Pancreas (tissue), 10 donors: Measurements from ENCODE around the gene L3MBTL1. TPM values are rescaled to one million over a fixed set of nuclear protein-coding genes. Genes with fewer than 3 reads are reported as not detected.

Source experiments
- ATAC-seq, 4 donors: fragments of 200-7000 bp; cut with Tn5 transposase; one replicate each; pipeline versions ENCODE4 v1.8.0 to v1.9.1; 2020; ENCODE audit warnings: mild to moderate bottlenecking in 4 of 4, moderate library complexity in 4 of 4
- DNase-seq, 6 donors: peaks; one replicate each; pipeline ENCODE4 v3.0.0-alpha.2; 2020
- FAIRE-seq: peaks from 2 replicates; lab custom pipeline; 2012; peaks lifted over from hg19 to GRCh38; lab: Jason Lieb, UNC
- H3K27ac ChIP-seq, 4 donors: fragments of 200-600 bp; sonication (generic); 1 replicate in 3 of 4; 2 replicates in 1 of 4; pipeline versions ENCODE4 v1.5.0 to v1.8.0; 2020
- H3K27me3 ChIP-seq, 4 donors: fragments of 200-600 bp; one replicate each; pipeline ENCODE4 v1.8.0; 2021
- H3K36me3 ChIP-seq, 3 donors: fragments of 200-600 bp; sonication (generic) in 1 of 3; one replicate each; pipeline versions ENCODE4 v1.5.0 to v1.8.0; 2020 to 2021
- H3K4me1 ChIP-seq, 3 donors: fragments of 200-600 bp; one replicate each; pipeline ENCODE4 v1.8.0; 2021
- H3K4me3 ChIP-seq, 4 donors: fragments of 200-600 bp; sonication (generic) in 2 of 4; one replicate each; pipeline versions ENCODE4 v1.5.0 to v1.8.0; 2020 to 2021
- H3K9me3 ChIP-seq, 4 donors: fragments of 200-600 bp; one replicate each; pipeline ENCODE4 v1.8.0; 2021
- CTCF ChIP-seq, 4 donors: fragments of 200-600 bp; sonication (generic) in 3 of 4; IDR thresholded peaks; one replicate each; pipeline versions ENCODE4 v1.5.0 to v1.8.0; 2021; ENCODE audit warnings: antibody characterized with exemption in 4 of 4
- WGBS, 2 donors: extraction: QIAGEN DNeasy Blood & Tissue Kit; methylation state at CpG; one replicate each; pipeline ENCODE4 v1.1.7; 2013; 5-methylcytosine and 5-hydroxymethylcytosine counted together
- intact Hi-C, 3 donors: fragments of 100-400 bp; cut with DNase I; formaldehyde crosslinking; loops; one replicate each; pipeline versions ENCODE4 v1.11.1 to v1.14.2; 2022
- polyA plus RNA-seq, 2 donors: library from polyadenylated mRNA; stranded (reverse); fragments of 200-250 nt; gene quantifications; one replicate each; pipeline ENCODE4 v1.2.3, GENCODE V29; 2013
- total RNA-seq, 6 donors: library from RNA; stranded (reverse); fragmentation: NEBNext Ultra II Directional in 4 of 6; extraction: Animal tissue kit (Norgen Biotek cat#: 25700) in 4 of 6; gene quantifications; one replicate each; pipeline versions ENCODE4 v1.2.1 to v1.2.4, GENCODE V29; 2021 to 2023
- donor health status: healthy with polysubstance abuse.
- donor health status: DM: no; HTN: no; CAD: no; lungs with moderate emphysema.
- donor health status: DM: no; HTN: no; CAD: no.
- donor health status: control.
- donor health status: control.
- donor health status: Bipolar disorder and iron deficiency.
- donor health status: DM: yes; HTN: yes; CAD: no.
- donor health status: DM: no; HTN: no; CAD: no.
- donor health status: DM: no; HTN: no; CAD: no.
- donor health status: DM: yes; HTN: yes; CAD: no.

Gene L3MBTL1
- total and polyA plus RNA-seq, 8 donors, result 3.4 to 10.7 (median 5.6) TPM

GRCh38 chr20:43513931-43514647, 6.6 kb downstream of the L3MBTL1 start:
- FAIRE-seq (no peak), ATAC-seq (peak; percentile 91 to 95 (median 92)), DNase-seq (peak; percentile 90 to 99 (median 98))
- TF ChIP-seq CTCF (IDR thresholded peaks at IDR 0.05), result no peak
- Histone ChIP-seq H3K27ac (peak overlapping the region in 2 of 4 donors; percentile 33 to 39), H3K27me3 (no peaks in the 10 kb centered on the region), H3K9me3 (no peaks in the 10 kb centered on the region), H3K4me3 (peak overlapping the region; percentile 29 to 63 (median 43)), H3K4me1 (no peaks in the 10 kb centered on the region), H3K36me3 (no peaks in the 10 kb centered on the region)
- WGBS, 2 donors, result 42 to 49% methylated on average over 38 to 39 of the region's 39 CpGs
- intact Hi-C loops, result no loop called here

- Histone ChIP-seq H3K36me3 (no peaks in the 10 kb centered on the region), H3K9me3 (no peaks in the 10 kb centered on the region), H3K27me3 (no peaks in the 10 kb centered on the region), H3K4me1 (no peaks in the 10 kb centered on the region), H3K4me3 (peak overlapping the region; percentile 29 to 63 (median 43)), H3K27ac (peak overlapping the region in 1 of 4 donors; percentile 39)
- peak; percentile 2 to 4 (median 3) for ATAC-seq
- intact Hi-C loops, result no loop called here
- FAIRE-seq, result no peak
- DNase-seq, result peak in 2 of 6 donors; percentile 61 to 64
- WGBS, 2 donors, result 42 to 53% methylated on average over 22 to 27 of the region's 27 CpGs
- no peak for TF ChIP-seq CTCF (IDR thresholded peaks at IDR 0.05)
Observed at GRCh38 chr20:43514648-43514999, 7.1 kb downstream of the L3MBTL1 start.

GRCh38 chr20:43515628-43516027, 8.1 kb downstream of the L3MBTL1 start:
- H3K9me3 ChIP-seq, result no peaks in the 10 kb centered on the region
- FAIRE-seq, result no peak
- H3K27ac ChIP-seq, result no peak overlapping the region
- no peak for TF ChIP-seq CTCF (IDR thresholded peaks at IDR 0.05)
- peak overlapping the region in 1 of 4 donors; percentile 51 for H3K4me3 ChIP-seq
- 67 to 89% methylated on average over 2 of the region's 2 CpGs for WGBS, 2 donors
- no peaks in the 10 kb centered on the region for H3K27me3 ChIP-seq
- no peak for DNase-seq
- no peaks in the 10 kb centered on the region for H3K36me3 ChIP-seq
- intact Hi-C loops, result no loop called here
- H3K4me1 ChIP-seq, result no peaks in the 10 kb centered on the region
- no peak for ATAC-seq

- Histone ChIP-seq H3K4me3 (no peak overlapping the region), H3K9me3 (no peaks in the 10 kb centered on the region), H3K36me3 (no peaks in the 10 kb centered on the region), H3K4me1 (no peaks in the 10 kb centered on the region), H3K27me3 (no peaks in the 10 kb centered on the region), H3K27ac (no peak overlapping the region)
- FAIRE-seq (no peak), DNase-seq (no peak), ATAC-seq (no peak)
- TF ChIP-seq CTCF (IDR thresholded peaks at IDR 0.05), result no peak
- intact Hi-C loops, result no loop called here
- WGBS, 2 donors, result 93 to 94% methylated on average over 1 of the region's 1 CpG
Observed at GRCh38 chr20:43516251-43516824, 8.8 kb downstream of the L3MBTL1 start.
